GM19455 (cell line): ENCODE measurements around the gene DUSP10.

Source experiments
- ATAC-seq: cut with Tn5 transposase; IDR thresholded peaks from one replicate; pipeline ENCODE4 v1.9.1; 2021; ENCODE audit not compliant: unreplicated experiment

Gene DUSP10

GRCh38 chr1:221735999-221736398, 5.9 kb downstream of the DUSP10 start:
- ATAC-seq: no peak

- ATAC-seq: no peak
Observed at GRCh38 chr1:221734187-221734586, 7.7 kb downstream of the DUSP10 start.

- no peak for ATAC-seq
Observed at GRCh38 chr1:221732052-221732451, 9.8 kb downstream of the DUSP10 start.

GRCh38 chr1:221729771-221730330, 12.0 kb downstream of the DUSP10 start:
- ATAC-seq: no peak

GRCh38 chr1:221728037-221728505, 13.8 kb downstream of the DUSP10 start:
- no peak for ATAC-seq

GRCh38 chr1:221727146-221728036, 14.5 kb downstream of the DUSP10 start:
- ATAC-seq: no peak

- peak; percentile 79 for ATAC-seq
Observed at GRCh38 chr1:221725735-221726672, 15.9 kb downstream of the DUSP10 start.

GRCh38 chr1:221724931-221725605, 16.8 kb downstream of the DUSP10 start:
- no peak for ATAC-seq

- no peak for ATAC-seq
Observed at GRCh38 chr1:221723848-221724236, 18.0 kb downstream of the DUSP10 start.

GRCh38 chr1:221723018-221723847, 18.7 kb downstream of the DUSP10 start:
- ATAC-seq: no peak

- ATAC-seq: no peak
Observed at GRCh38 chr1:221722254-221723017, 19.5 kb downstream of the DUSP10 start.

- no peak for ATAC-seq
Observed at GRCh38 chr1:221720545-221720944, 21.3 kb downstream of the DUSP10 start.

- no peak for ATAC-seq
Observed at GRCh38 chr1:221719987-221720386, 21.9 kb downstream of the DUSP10 start.

GRCh38 chr1:221719278-221719597, 22.7 kb downstream of the DUSP10 start:
- ATAC-seq: no peak

GRCh38 chr1:221718381-221719277, 23.3 kb downstream of the DUSP10 start:
- ATAC-seq: no peak

- ATAC-seq: no peak
Observed at GRCh38 chr1:221717485-221717853, 24.4 kb downstream of the DUSP10 start.

- ATAC-seq: no peak
Observed at GRCh38 chr1:221716713-221717484, 25.0 kb downstream of the DUSP10 start.
